GM12873 (cell line): ENCODE measurements around the gene MAP6.

Experiments
- CTCF ChIP-seq: IDR thresholded peaks from 2 replicates; pipeline ENCODE4 v1.5.1; 2012; ENCODE audit warnings: low read depth, mild to moderate bottlenecking, moderate library complexity, low read length, control low read depth; ENCODE audit not compliant: insufficient read depth; ENCODE audit errors: missing control alignments

Gene MAP6

GRCh38 chr11:75558939-75559843 lies 109.6 kb downstream of the MAP6 start:
- no peak for TF ChIP-seq CTCF

GRCh38 chr11:75557666-75558494 lies 111.0 kb downstream of the MAP6 start:
- no peak for TF ChIP-seq CTCF

- TF ChIP-seq CTCF, result no peak
Observed at GRCh38 chr11:75556275-75556674, 112.6 kb downstream of the MAP6 start.

GRCh38 chr11:75555079-75555811 lies 113.6 kb downstream of the MAP6 start:
- TF ChIP-seq CTCF, result no peak

GRCh38 chr11:75554258-75555022 lies 114.4 kb downstream of the MAP6 start:
- TF ChIP-seq CTCF, result no peak

GRCh38 chr11:75553889-75554257 lies 115.0 kb downstream of the MAP6 start:
- no peak for TF ChIP-seq CTCF
